ENCODE measurements around the gene LRRC70. TPM values are rescaled to one million over a fixed set of nuclear protein-coding genes. Genes with fewer than 3 reads are reported as not detected.

Gene LRRC70
- total RNA-seq, 1 donor from 2014 or later: 4.1 TPM

DNA sequence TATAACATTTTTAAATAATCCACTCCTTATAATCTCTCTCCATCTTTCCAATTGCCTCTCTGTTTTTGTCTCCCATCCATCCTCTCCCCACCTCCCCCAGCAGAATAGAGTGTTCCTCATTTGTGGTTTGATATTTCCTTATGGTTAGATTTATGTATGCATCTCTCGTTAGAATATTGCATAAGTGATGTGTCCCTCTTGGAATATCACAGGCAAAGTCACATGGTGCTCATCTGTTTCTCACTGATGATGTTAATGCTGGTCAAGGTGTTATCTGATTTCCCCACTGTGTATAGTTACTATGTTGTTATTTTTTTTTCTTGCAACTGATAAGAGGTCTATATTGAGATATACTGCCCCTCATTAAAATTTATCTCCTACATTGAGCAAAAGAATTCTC is 3.1 kb upstream of the LRRC70 start:
- DNase-seq: no peak

GRCh38 chr5:62576570-62577170 is 1.9 kb upstream of the LRRC70 start:
- no peak for DNase-seq

GRCh38 chr5:62577488-62577887 is 1.1 kb upstream of the LRRC70 start:
- DNase-seq: no peak

GRCh38 chr5:62579761-62580160 is 1.1 kb downstream of the LRRC70 start:
- no peak for DNase-seq

- no peak for DNase-seq
These were observed 3.4 kb downstream of the LRRC70 start for GRCh38 chr5:62581836-62582597.

GRCh38 chr5:62584391-62584790 is 5.8 kb downstream of the LRRC70 start:
- no peak for DNase-seq

DNA sequence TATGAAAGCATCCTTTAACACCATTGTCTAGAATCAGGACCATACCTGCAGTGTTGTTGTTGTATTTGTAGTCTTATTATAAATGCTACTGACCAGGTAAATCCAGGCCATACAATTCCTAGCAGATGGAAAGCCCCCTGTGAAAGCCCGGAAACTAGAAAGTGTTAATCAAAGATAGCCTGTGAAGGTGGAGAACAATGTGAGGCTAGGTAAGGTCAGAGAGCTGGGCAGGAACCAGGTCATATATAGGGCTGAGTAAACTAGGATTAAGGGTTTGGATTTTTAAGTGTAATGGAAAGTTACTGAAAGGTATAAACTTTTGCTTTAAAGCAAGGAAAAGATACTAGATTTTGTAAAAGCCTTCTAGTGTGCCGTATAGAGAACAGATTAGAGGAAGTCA is 6.7 kb downstream of the LRRC70 start:
- no peak for DNase-seq

DNA sequence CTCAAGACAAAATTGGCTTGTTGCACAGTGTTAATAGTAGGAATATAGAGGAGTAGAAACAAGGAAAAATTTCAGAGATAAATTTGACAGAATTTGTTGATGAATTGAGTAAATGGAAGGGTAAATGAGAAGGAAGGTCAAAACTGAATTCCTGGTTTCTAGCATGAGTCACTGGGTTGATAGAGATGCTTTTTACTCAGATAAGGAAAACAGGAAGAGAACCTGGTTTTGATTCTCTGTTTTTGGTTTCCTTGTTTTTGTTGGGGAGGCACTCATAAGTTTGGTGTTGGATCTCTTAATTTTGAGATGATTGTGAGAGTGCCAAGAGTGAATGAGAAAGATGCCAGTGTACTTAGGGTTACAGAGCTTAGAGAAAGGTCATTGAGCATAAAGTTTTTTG is 7.1 kb downstream of the LRRC70 start:
- no peak for DNase-seq

- DNase-seq: no peak
These were observed 9.1 kb downstream of the LRRC70 start for GRCh38 chr5:62587737-62588136.

DNA sequence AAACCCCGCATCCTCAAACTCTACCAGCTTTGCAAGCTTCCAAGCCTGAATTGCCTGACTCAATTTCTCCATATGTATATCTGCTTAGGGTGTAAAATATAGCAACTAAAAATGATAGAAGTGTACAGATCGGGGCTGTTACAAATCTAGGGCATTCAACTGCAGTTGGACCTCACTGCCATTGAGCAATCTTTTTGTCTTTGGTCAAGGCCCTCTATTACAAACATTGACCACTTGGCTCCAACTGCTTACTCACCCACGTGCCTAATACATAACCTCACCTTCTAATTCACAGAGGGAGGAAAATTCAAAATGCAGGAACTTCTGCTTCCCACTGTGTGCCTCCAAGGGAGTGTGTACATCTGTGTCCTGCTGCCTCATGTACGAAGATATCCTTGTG is 10.0 kb downstream of the LRRC70 start:
- DNase-seq: no peak

DNA sequence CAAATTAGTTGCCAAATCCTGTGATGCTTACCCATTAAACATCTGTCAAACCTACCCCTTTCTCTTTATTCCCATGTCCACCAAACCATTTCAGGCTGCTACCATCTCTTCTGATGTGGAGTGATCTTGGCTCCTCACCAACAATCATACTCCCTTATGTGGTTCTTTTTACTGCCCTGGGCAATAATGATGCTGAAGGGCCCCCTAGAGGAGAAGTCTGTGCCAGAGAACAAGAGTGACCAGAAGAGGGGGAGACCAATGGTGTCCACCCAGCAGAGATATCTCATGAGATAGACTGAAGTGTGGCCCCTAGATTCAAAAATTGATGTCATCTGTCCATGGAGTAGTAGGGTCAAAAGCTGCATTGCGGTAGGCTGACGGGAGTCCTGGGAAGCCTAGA is 10.9 kb downstream of the LRRC70 start:
- DNase-seq: no peak

DNA sequence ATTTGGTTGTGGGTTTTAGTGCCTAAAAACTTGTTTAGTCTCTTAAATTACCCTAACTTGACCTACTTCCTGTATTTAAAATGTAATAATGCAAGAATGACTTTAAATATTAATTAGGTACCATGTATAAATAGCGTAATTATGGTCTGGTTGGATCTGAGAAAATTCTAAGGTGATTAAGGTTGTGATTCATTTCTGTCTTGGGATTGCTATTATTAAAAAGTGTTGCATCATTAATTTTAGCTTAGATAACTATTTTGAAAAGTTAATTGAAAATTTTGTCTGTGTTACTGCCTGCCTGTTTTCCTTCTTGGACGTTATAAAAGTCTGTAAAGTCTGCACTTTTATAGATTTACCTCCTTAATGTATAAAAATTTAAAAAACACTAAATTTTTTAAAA is 11.8 kb downstream of the LRRC70 start:
- DNase-seq: no peak

GRCh38 chr5:62592558-62592957 is 13.9 kb downstream of the LRRC70 start:
- DNase-seq: no peak

GRCh38 chr5:62593331-62593730 is 14.7 kb downstream of the LRRC70 start:
- no peak for DNase-seq

- DNase-seq: no peak
These were observed 15.9 kb downstream of the LRRC70 start for GRCh38 chr5:62594364-62594984.

DNA sequence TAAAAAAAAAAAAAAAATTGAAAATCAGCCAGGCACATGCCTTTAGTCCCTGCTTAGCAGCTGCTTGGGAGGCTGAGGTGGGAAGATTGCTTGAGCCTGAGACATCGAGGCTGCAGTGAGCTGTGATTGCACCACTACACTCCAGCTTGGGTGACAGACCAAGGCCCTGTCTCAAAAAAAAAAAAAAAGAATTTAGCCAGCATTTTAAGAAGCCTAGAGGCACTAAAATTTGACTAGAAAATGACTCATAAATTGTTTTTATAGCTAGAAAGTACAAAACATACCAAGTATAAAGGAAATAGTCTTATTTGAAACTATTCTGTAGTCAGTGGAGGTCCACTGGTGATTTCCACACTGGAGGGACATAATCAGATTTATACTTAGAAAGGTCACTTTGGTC is 17.5 kb downstream of the LRRC70 start:
- no peak for DNase-seq

- DNase-seq: no peak
These were observed 18.1 kb downstream of the LRRC70 start for GRCh38 chr5:62596691-62597090.

DNA sequence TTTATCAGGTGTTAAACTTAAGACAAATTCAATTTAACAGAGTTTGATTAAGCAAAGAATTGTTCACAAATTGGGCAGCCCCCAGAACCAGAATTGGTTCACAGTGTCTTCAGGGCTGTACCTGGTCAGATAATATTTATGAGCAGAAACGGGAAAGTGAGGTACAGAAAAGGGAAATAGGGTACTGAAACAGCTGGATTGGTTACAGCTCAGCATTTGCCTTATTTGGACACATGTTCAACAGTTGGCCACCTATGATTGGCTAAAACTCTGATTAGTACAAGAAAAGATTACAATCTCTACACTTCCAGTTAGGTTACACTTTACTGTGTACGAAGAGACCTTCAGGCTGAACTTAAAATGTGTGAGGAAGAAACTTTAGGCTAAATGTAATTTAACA is 18.7 kb downstream of the LRRC70 start:
- DNase-seq: no peak

DNA sequence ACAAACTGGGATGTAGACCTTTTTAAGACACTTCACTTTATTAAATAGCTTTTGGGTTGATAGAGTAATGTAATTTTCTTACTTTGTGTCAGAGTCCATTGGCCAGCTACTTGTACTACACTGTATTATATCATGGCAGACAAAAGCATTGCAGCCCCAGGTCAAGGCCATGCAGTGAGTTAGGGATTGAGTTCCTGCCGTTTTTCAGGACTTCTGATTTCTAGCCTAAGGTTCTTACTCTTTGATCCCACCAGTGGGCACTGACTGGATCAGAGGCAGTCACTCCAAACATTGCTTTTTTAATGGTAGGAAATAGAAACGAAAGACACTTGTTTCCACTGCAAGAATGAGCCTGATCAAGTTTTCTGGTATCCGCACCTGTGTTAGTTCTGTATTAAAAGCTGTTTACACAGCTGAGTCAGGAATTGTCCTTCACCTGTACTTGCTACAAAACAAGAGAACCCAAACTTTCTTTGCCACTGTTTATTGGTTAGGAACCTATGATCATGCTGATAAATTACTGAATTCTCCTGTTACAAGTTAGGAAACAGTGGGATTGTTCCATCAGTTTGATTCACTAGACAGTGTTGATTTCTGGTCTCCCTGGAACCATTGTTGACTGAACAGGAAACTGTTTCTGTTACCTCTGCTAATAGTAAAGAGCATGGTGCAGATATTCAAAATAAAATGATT is 22.1 kb downstream of the LRRC70 start:
- DNase-seq: no peak

- DNase-seq: no peak
These were observed 25.3 kb downstream of the LRRC70 start for GRCh38 chr5:62603934-62604333.

GRCh38 chr5:62605638-62606037 is 27.0 kb downstream of the LRRC70 start:
- no peak for DNase-seq

DNA sequence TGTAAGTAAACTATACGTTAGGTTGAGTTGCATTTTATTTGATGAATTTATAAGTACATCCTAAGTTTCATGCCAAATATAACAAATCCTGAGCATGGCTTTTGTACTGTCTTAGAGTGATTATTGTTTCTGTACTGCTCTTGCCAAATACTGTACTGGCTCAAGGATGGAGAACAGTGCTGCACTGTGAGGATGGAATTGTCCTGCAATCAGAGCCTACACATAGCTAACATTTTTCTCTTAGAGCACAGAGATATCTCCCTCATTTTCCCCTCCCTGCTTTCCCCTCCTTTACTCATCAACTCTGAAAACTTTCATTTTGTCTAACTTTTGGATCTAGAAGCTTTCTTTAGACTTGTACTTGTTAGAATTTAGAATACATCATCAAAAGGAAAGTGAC is 28.3 kb downstream of the LRRC70 start:
- no peak for DNase-seq

DNA sequence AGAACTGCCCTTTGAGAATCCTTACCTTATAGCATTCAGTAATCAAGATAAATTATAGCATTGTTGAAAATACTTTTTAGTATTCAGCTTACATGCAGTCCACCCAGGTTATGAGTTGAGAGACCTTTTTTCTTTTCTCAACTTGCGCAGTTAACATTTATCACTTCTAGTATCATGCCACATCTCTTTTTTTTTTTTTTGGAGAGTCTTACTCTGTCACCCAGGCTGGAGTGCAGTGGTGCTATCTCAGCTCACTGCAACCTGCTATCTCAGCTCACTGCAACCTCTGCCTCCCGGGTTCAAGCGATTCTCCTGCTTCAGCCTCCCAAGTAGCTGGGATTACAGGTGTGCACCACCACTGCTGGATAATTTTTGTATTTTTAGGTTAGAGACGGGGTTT is 29.0 kb downstream of the LRRC70 start:
- no peak for DNase-seq

All from occipital lobe (tissue), 2 donors.